CD14-positive monocyte (primary cell): ENCODE results near the gene RYR2. TPM values are rescaled to one million over a fixed set of nuclear protein-coding genes. Genes with fewer than 3 reads are reported as not detected.

Experiments used
- DNase-seq, 3 donors: peaks; one replicate each; pipeline ENCODE4 v3.0.0-alpha.2; 2011 to 2022
- H2AFZ ChIP-seq: 2 replicates; pipeline ENCODE4 v1.6.0; 2012; ENCODE audit warnings: mild to moderate bottlenecking, low read depth, low read length, inconsistent platforms; ENCODE audit not compliant: insufficient read depth, poor library complexity, severe bottlenecking
- H3K27ac ChIP-seq, 2 donors: 1 replicate in 1 of 2; 2 replicates in 1 of 2; pipeline ENCODE4 v1.5.1; 2012 to 2013; ENCODE audit warnings: low read length in 2 of 2, control low read depth in 1 of 2, inconsistent platforms in 1 of 2, low read depth in 1 of 2, mild to moderate bottlenecking in 1 of 2
- H3K27me3 ChIP-seq, 2 donors: one replicate each; pipeline versions ENCODE4 v1.6.0 to v1.6.1; 2011 to 2013; ENCODE audit warnings: low read length in 2 of 2; ENCODE audit not compliant: control insufficient read depth in 2 of 2, insufficient read depth in 2 of 2
- H3K36me3 ChIP-seq, 2 donors: replicated peaks in 1 of 2; 1 replicate in 1 of 2; 2 replicates in 1 of 2; pipeline versions ENCODE4 v1.5.1 to v1.6.1; 2012 to 2013; ENCODE audit warnings: low read length in 2 of 2, control low read depth in 1 of 2, inconsistent platforms in 1 of 2, mild to moderate bottlenecking in 1 of 2; ENCODE audit not compliant: insufficient read depth in 2 of 2, control insufficient read depth in 1 of 2
- H3K4me1 ChIP-seq, 2 donors: 1 replicate in 1 of 2; 2 replicates in 1 of 2; pipeline versions ENCODE4 v1.5.1 to v1.6.1; 2012 to 2013; ENCODE audit warnings: low read length in 2 of 2, control low read depth in 1 of 2, inconsistent platforms in 1 of 2, mild to moderate bottlenecking in 1 of 2, moderate library complexity in 1 of 2; ENCODE audit not compliant: insufficient read depth in 2 of 2, control insufficient read depth in 1 of 2
- H3K4me2 ChIP-seq: replicated peaks from 2 replicates; pipeline ENCODE3; 2012; ENCODE audit warnings: low read length, moderate library complexity, mild to moderate bottlenecking; ENCODE audit not compliant: poor library complexity, severe bottlenecking; ENCODE audit errors: extremely low read depth
- H3K4me3 ChIP-seq, 3 experiments: fragments of 200-600 bp in 1 of 3; sonication (generic) in 1 of 3; replicated peaks in 1 of 3; 1 replicate in 2 of 3; 2 replicates in 1 of 3; pipeline ENCODE4 v1.5.1; 2011 to 2013; ENCODE audit warnings: low read length in 3 of 3, mild to moderate bottlenecking in 3 of 3, control low read depth in 2 of 3, low read depth in 2 of 3, inconsistent platforms in 1 of 3, moderate library complexity in 1 of 3
- H3K79me2 ChIP-seq: 2 replicates; pipeline ENCODE4 v1.6.0; 2012; ENCODE audit warnings: mild to moderate bottlenecking, control low read depth, inconsistent platforms, low read length, moderate library complexity; ENCODE audit not compliant: insufficient read depth
- H3K9ac ChIP-seq: 2 replicates; pipeline ENCODE4 v1.6.0; 2017; ENCODE audit warnings: low read length, mild to moderate bottlenecking; ENCODE audit not compliant: insufficient read depth, poor library complexity, severe bottlenecking
- H3K9me3 ChIP-seq, 2 donors: replicated peaks in 1 of 2; 1 replicate in 1 of 2; 2 replicates in 1 of 2; pipeline versions ENCODE4 v1.5.1 to v1.6.1; 2012 to 2013; ENCODE audit warnings: low read length in 2 of 2, control low read depth in 1 of 2; ENCODE audit not compliant: control insufficient read depth in 1 of 2, insufficient read depth in 1 of 2
- H4K20me1 ChIP-seq: 2 replicates; pipeline ENCODE4 v1.6.0; 2012; ENCODE audit warnings: mild to moderate bottlenecking, low read length, control low read depth, moderate library complexity; ENCODE audit not compliant: insufficient read depth
- H3K27ac Mint-ChIP-seq, 7 donors: one replicate each; pipeline ENCODE4 v1.8.0; 2020; ENCODE audit warnings: mild to moderate bottlenecking in 7 of 7, mixed read lengths in 7 of 7, moderate library complexity in 6 of 7, inconsistent platforms in 2 of 7
- H3K27me3 Mint-ChIP-seq, 3 donors: one replicate each; pipeline ENCODE4 v1.8.0; 2021 to 2022; ENCODE audit warnings: low read depth in 3 of 3, mild to moderate bottlenecking in 3 of 3, mixed read lengths in 3 of 3, moderate library complexity in 3 of 3, inconsistent platforms in 1 of 3
- H3K36me3 Mint-ChIP-seq, 2 donors: one replicate each; pipeline ENCODE4 v1.8.0; 2020; ENCODE audit warnings: mixed read lengths in 2 of 2, inconsistent platforms in 1 of 2, mild to moderate bottlenecking in 1 of 2
- H3K4me1 Mint-ChIP-seq: one replicate; pipeline ENCODE4 v1.8.0; 2020; ENCODE audit warnings: mild to moderate bottlenecking, mixed read lengths
- H3K4me3 Mint-ChIP-seq, 2 donors: one replicate each; pipeline ENCODE4 v1.8.0; 2020; ENCODE audit warnings: mild to moderate bottlenecking in 2 of 2, mixed read lengths in 2 of 2, moderate library complexity in 1 of 2
- H3K9me3 Mint-ChIP-seq, 7 donors: one replicate each; pipeline ENCODE4 v1.8.0; 2020 to 2022; ENCODE audit warnings: mixed read lengths in 7 of 7, mild to moderate bottlenecking in 6 of 7, moderate library complexity in 6 of 7, inconsistent platforms in 2 of 7
- CTCF ChIP-seq: fragments of 200-600 bp; IDR thresholded peaks from one replicate; pipeline ENCODE4 v1.8.0; 2022; ENCODE audit warnings: antibody characterized with exemption, mild to moderate bottlenecking
- WGBS: methylation state at CpG from one replicate; pipeline ENCODE4 v1.1.5; 2013; ENCODE audit warnings: missing lambda C conversion rate; ENCODE audit not compliant: insufficient coverage; 5-methylcytosine and 5-hydroxymethylcytosine counted together
- intact Hi-C, 2 donors: fragments of 100-400 bp; cut with micrococcal nuclease; formaldehyde crosslinking; loops; one replicate each; pipeline versions ENCODE4 v1.15.0 to v1.15.1; 2023
- polyA plus RNA-seq, 3 donors: library from polyadenylated mRNA; depleted of rRNA in 1 of 3; unstranded in 2 of 3; stranded (reverse) in 1 of 3; fragments of 300-500 nt in 2 of 3; fragments of >200 nt in 1 of 3; fragmentation: Illumina TruSeq in 2 of 3; gene quantifications; 1 replicate in 2 of 3; 2 replicates in 1 of 3; pipeline ENCODE4 v1.2.3, GENCODE V29; 2012 to 2021

The RYR2 gene
- polyA plus RNA-seq, 3 donors: not detected

- 80% methylated on average over 1 of the region's 2 CpGs for WGBS
Observed at GRCh38 chr1:237580726-237581125, 538.7 kb downstream of the RYR2 start.

GRCh38 chr1:237583270-237583669 lies 541.3 kb downstream of the RYR2 start:
- Histone ChIP-seq H3K27me3 (no peaks in the 10 kb centered on the region), H3K4me2 (no peak overlapping the region), H3K9ac (no peak overlapping the region), H3K27ac (no peak overlapping the region), H3K4me3 (no peak overlapping the region), H4K20me1 (no peaks in the 10 kb centered on the region), H2AFZ (no peak overlapping the region), H3K36me3 (no peaks in the 10 kb centered on the region), H3K4me1 (no peaks in the 10 kb centered on the region), H3K9me3 (peaks cover 0 to 5% of the 10 kb centered on the region in 2 donors), H3K79me2 (no peaks in the 10 kb centered on the region)
- H3K27me3 Mint-ChIP-seq: peaks cover 1 to 2% (median 1%) of the 10 kb centered on the region in 3 donors
- H3K9me3 Mint-ChIP-seq: peaks cover 3 to 20% (median 8%) of the 10 kb centered on the region in 7 donors
- TF ChIP-seq CTCF: no peak
- H3K4me1 Mint-ChIP-seq: no peaks in the 10 kb centered on the region
- DNase-seq: no peak
- no peaks in the 10 kb centered on the region for H3K36me3 Mint-ChIP-seq
- H3K27ac Mint-ChIP-seq: no peak overlapping the region
- H3K4me3 Mint-ChIP-seq: no peak overlapping the region
- intact Hi-C loops: no loop called here

More at GRCh38 chr1:237580726-237581125, 538.7 kb downstream of the RYR2 start:
- H3K9me3 ChIP-seq: peaks cover 0 to 5% of the 10 kb centered on the region in 2 donors
- H3K9ac ChIP-seq: no peak overlapping the region
- TF ChIP-seq CTCF: no peak
- no peak overlapping the region for H3K4me3 ChIP-seq
- intact Hi-C loops: no loop called here
- no peak overlapping the region for H3K4me2 ChIP-seq
- no peak overlapping the region for H2AFZ ChIP-seq
- Mint-ChIP-seq H3K4me3 (no peak overlapping the region), H3K36me3 (no peaks in the 10 kb centered on the region), H3K9me3 (peaks cover 7 to 24% (median 10%) of the 10 kb centered on the region in 7 donors), H3K27me3 (peaks cover 0 to 2% (median 0%) of the 10 kb centered on the region in 3 donors), H3K27ac (no peak overlapping the region), H3K4me1 (no peaks in the 10 kb centered on the region)
- no peaks in the 10 kb centered on the region for H3K27me3 ChIP-seq
- H4K20me1 ChIP-seq: no peaks in the 10 kb centered on the region
- no peaks in the 10 kb centered on the region for H3K79me2 ChIP-seq
- DNase-seq: no peak
- no peaks in the 10 kb centered on the region for H3K4me1 ChIP-seq
- no peak overlapping the region for H3K27ac ChIP-seq
- H3K36me3 ChIP-seq: no peaks in the 10 kb centered on the region
